LoVo (cell line): Measurements from ENCODE around the gene LGALS8.
A peak's percentile ranks its signal among the peaks of the same experiment; 100 is the strongest.
"Not testable (repeated sequence)": the region's sequence is repeated elsewhere in the genome, so short reads cannot be mapped to it uniquely, and the experiment has no call there.

Experiments used
- DNase-seq: peaks from one replicate; pipeline ENCODE4 v3.0.0-alpha.2; 2016; ENCODE audit warnings: low spot score

Gene LGALS8

GRCh38 chr1:236541710-236542109 is 17.9 kb downstream of the LGALS8 start:
- DNase-seq = no peak

GRCh38 chr1:236543065-236543669 is 19.4 kb downstream of the LGALS8 start:
- no peak for DNase-seq

DNA sequence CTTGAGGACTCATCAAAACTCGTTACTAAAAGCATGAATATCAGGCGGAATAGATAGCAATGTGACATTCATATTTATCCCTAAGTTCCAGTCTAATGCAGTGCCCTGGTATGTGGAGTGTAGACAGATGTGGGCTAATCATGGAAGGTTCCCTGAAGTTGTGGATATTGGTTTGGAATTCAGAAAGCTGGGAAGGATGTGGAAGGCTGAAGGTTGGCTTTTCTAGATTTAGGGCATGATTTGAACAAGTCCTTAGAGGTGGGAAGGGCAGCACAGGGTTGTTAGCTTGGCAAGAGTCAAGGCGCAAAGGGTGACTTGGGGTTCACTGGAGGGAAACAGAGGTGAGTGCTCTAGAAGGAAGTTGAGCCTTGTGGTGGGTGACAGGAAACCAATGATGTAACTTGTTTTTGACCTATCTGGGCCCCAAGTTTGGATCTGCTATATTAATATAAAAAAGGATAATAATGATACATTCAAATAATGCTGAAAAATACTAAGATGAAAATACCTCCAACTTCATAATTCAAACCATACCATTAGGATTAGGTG is 21.9 kb downstream of the LGALS8 start:
- no peak for DNase-seq

GRCh38 chr1:236548452-236548851 is 24.7 kb downstream of the LGALS8 start:
- DNase-seq = no peak

DNA sequence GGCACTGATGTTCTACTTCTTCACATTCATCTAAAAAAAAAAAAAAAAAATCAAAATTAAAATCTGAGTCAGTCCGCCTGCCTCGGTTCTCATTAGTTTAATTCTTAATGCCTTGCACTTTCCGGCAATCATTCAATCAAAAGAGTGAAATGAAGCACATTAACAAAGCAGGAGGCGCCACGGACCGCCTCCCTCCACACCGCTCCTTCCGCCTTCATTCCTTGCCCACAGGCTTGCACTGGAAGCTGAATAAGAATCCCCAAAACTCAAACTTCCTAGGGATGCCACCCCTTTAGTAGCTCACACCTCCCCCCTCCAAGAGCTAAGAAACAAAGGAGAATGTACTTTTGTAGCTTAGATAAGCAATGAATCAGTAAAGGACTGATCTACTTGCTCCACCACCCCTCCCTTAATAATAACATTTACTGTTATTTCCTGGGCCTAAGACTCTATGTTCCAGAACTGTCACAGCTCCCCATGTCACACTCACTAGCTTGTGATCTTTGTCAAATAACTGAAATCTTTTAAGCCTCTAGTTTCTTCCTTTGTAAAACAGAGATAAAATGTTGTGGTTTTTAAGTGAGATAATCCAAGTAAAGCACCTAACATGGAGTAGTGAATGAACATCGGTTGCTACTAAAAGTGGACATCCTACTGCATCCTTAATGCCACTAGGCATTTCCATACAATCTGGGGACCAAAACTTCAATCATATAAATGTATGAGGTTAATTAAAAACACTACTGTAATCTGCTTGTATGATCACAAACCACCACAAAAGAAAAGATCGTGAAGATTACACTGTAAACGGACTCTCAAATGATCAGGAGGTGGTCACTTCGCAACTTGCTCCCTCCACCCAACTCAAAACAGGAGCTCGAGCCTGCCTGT is 27.4 kb downstream of the LGALS8 start:
- no peak for DNase-seq

DNA sequence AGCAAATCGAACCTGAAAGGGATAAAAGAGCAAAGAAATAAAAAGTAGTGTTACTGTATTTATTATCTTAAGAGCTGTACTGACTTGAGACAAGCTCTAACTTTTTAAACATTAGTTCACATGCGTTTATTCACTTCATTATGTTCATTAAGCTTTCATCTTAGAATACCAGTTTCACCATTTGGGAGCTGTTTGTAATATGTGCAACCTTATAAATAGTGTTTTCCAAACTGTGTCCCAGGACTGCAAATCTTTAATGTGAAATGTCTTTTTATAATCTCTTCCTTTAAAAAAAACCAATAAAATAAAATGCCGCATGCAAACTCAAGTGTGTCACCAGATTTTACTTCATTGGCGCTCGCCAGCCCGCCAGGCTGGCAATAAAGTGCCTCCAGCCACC is 28.3 kb downstream of the LGALS8 start:
- no peak for DNase-seq

DNA sequence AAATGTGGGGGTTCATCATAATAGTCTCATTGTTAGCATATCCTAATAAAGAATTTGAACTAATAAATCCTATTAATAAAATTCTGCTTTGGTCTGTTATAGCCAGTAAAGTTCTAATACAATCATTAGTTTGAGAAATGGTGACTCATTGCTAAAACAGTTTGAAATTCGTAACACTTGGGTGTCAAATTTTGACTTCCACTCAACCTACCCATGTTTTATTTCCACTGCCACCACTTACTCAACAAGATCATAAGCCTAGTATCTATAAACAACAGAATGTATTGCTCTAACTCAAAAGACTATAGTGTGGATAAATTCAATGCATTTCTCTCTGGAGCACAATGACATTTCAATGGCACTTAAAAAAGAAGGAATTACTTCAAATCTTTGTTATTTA is 29.1 kb downstream of the LGALS8 start:
- DNase-seq = no peak

DNA sequence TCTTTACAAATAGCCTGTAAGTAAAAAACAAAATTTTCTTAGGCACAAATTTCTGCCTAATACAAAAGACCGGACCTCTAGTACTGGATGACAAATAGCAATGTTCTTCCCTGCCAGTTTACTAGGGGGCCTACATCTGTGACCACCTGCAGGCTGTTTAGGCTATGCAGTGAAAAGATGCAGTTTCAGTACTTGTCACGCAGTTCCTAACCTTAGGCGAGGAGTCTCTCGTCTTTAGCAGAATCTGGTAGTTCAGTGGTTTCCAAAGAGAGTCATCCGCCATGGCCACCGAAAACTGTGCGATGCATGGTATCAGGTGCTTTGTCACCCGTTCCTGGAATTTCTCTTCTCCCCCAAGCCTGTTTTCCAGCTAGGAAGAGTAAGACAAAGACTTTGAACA is 29.6 kb downstream of the LGALS8 start:
- no peak for DNase-seq

DNA sequence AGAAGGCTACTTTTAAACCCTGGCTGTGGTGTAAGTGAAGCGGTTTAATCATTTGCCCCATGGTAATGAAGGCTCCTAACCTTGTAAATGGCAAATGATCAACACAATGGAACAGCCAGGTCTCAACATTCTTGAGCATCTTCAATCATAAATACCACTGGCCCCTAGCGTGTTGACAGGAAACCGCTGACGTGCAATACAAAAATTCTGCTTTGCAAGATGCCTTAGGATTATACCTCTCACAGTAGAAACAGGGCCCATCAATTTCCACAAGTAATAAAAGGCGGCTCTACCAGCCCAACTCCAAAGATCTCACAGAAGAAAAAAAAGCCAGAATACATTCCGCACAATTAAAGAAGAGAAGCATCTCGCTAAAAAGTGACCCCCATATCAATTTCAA is 32.8 kb downstream of the LGALS8 start:
- DNase-seq = no peak

DNA sequence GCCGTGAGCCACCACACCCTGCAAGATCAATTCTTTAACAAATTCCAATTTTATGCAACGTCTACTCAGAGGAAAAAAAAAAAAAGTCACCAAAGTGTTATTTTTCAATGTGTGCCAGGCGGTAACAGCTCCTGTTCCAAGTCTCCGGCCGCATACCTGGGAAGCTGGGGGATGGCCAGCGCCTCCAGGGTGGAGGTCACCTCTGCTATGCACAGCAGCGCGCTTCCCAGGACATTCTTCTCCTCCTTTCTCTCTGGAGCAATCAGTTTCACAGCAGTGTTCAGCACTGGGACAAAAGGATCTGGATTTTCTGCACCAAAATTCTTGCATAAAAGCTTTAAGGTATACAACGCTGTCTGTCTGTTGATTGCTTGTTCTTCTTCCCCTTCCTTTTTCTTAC is 34.3 kb downstream of the LGALS8 start:
- no peak for DNase-seq

GRCh38 chr1:236558846-236559245 is 35.1 kb downstream of the LGALS8 start:
- no peak for DNase-seq

GRCh38 chr1:236560213-236560771 is 36.5 kb downstream of the LGALS8 start:
- no peak for DNase-seq

GRCh38 chr1:236561976-236562375 is 38.2 kb downstream of the LGALS8 start:
- DNase-seq = no peak

DNA sequence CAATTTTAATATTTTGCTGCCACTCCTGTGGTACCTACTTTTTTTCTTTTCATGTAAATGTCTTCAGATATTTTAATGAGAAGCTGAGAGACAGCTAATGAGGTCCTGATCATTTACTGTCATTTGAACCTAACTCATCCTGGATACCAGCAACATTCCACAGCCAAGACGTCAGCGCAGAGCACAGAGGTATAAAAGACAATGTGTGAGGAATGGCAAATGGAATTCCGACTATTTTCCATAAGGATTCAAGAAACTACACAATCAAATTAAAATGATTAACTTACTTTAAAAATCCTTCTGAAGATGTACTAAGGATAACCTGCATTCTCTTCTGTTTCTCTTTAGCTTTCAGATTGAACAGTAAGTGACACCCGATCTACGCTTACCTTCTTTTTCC is 41.7 kb downstream of the LGALS8 start:
- no peak for DNase-seq

- DNase-seq = peak; percentile 26
Observed at GRCh38 chr1:236568285-236568894, 44.6 kb downstream of the LGALS8 start.

GRCh38 chr1:236575523-236575922 is 51.7 kb downstream of the LGALS8 start:
- no peak for DNase-seq

- no peak for DNase-seq
Observed at GRCh38 chr1:236576004-236576403, 52.2 kb downstream of the LGALS8 start.

DNA sequence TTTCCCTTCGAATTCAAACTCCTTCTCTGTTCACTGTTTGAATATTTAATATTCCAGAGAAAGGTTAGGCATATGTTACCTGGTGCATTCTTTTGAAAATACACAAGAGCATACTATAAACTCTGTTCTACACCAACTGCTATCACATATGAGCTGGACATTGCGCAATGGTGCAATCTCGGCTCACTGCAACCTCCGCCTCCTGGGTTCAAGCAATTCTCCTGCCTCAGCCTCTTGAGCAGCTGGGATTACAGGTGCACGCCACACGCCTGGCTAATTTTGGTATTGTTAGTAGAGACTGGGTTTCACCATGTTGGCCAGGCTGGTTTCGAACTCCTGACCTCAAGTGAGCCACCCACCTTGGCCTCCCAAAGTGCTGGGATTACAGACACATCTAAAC is 53.3 kb downstream of the LGALS8 start:
- not testable (repeated sequence) for DNase-seq

GRCh38 chr1:236578661-236579060 is 54.9 kb downstream of the LGALS8 start:
- DNase-seq = no peak

DNA sequence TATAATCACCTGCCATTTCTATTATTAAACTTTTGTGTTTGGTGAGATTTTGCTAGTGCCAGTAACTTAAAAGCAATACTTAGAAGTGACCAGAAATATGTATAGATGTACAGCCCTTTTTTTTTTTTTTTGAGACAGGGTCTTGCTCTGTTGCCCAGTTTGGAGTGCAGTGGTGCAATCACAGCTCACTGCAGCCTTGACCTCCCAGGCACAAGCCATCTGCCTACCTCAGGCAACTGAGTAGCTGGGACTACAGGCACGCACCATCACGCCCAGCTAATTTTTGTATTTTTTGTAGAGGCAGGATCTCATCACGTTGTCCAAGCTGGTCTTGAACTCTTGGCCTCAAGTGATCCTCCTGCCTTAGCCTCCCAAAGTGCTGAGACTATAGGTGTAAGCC is 56.6 kb downstream of the LGALS8 start:
- DNase-seq = not testable (repeated sequence)

DNA sequence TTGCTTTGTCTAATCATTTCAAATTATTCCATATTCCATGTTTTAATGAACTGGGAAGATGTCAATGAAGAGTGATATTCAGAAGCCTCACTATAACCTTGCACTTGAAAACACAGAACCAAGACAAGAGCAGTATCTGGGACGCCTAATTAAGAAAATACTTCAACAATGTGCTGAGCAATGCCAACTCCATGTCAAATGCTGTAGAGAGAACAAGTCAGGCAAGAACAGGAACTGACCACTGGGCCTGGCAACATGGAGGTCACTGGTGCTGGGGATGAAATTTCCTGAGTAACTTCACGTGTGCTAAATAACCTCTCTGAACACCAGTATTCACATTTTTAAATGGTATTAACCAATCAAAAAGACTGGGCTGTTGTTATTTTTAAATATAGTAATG is 57.7 kb downstream of the LGALS8 start:
- DNase-seq = no peak

DNA sequence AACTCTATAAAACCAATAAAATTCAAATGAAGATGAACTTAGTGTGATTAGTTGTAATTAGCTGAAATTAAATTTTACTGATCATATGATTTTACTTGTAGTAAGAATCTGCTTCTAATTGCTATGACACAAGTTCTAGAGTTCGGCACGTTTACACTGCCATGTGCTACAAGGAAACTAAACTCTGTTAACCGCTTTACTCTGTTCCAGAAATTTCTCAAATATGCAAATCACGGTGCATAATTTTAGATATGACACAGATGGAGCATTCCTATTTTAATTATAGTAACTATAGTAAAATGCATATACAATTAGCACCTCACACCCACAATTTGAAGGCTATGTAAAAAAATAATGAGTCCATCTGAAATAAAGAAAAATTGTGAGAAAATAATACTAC is 65.7 kb downstream of the LGALS8 start:
- no peak for DNase-seq
